ENCODE results near the gene PYCARD.
"Not testable (repeated sequence)": the region's sequence is repeated elsewhere in the genome, so short reads cannot be mapped to it uniquely, and the experiment has no call there.

The PYCARD gene

GRCh38 chr16:31246296-31246695, 43.7 kb upstream of the PYCARD start:
- H3K27me3 ChIP-seq (ENCODE audit: insufficient read depth, poor library complexity, severe bottlenecking): no peaks in the 10 kb centered on the region
- no peak for DNase-seq (ENCODE audit: low read depth in 1 of 2, low spot score in 1 of 2)
- no peak overlapping the region for H3K27ac ChIP-seq (replicated peaks)
- TF ChIP-seq REST (IDR thresholded peaks at IDR 0.05; ENCODE audit: insufficient replicate concordance, low read depth) (no peak), CTCF (IDR thresholded peaks at IDR 0.05; ENCODE audit: insufficient read depth, low read length) (no peak), SPI1 (IDR thresholded peaks at IDR 0.05; ENCODE audit: borderline replicate concordance, low read depth) (no peak), POLR2AphosphoS5 (IDR thresholded peaks at IDR 0.05; ENCODE audit: low read depth) (no peak), GABPA (IDR thresholded peaks at IDR 0.05; ENCODE audit: low read depth) (no peak)
- H3K4me3 ChIP-seq (replicated peaks; ENCODE audit: insufficient read depth, low read length): no peak overlapping the region

DNA sequence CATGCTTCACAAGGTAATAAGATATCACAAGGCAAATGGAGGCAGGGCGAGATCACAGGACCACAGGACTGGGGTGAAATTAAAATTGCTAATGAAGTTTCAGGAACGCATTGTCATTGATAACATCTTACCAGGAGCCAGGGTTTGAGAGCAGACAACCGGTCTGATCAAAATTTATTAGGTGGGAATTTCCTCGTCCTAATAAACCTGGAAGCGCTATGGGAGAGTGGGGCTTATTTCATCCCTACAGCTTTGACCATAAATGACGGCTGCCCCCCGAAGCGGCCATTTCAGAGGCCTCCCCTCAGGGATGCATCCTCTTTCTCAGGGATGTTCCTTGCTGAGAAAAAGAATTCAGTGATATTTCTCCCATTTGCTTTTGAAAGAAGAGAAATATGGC, 43.0 kb upstream of the PYCARD start:
- H3K4me3 ChIP-seq (replicated peaks; ENCODE audit: insufficient read depth, low read length); H3K27ac ChIP-seq (replicated peaks); DNase-seq (ENCODE audit: low read depth in 1 of 2, low spot score in 1 of 2); H3K27me3 ChIP-seq (ENCODE audit: insufficient read depth, poor library complexity, severe bottlenecking): not testable (repeated sequence)

DNA sequence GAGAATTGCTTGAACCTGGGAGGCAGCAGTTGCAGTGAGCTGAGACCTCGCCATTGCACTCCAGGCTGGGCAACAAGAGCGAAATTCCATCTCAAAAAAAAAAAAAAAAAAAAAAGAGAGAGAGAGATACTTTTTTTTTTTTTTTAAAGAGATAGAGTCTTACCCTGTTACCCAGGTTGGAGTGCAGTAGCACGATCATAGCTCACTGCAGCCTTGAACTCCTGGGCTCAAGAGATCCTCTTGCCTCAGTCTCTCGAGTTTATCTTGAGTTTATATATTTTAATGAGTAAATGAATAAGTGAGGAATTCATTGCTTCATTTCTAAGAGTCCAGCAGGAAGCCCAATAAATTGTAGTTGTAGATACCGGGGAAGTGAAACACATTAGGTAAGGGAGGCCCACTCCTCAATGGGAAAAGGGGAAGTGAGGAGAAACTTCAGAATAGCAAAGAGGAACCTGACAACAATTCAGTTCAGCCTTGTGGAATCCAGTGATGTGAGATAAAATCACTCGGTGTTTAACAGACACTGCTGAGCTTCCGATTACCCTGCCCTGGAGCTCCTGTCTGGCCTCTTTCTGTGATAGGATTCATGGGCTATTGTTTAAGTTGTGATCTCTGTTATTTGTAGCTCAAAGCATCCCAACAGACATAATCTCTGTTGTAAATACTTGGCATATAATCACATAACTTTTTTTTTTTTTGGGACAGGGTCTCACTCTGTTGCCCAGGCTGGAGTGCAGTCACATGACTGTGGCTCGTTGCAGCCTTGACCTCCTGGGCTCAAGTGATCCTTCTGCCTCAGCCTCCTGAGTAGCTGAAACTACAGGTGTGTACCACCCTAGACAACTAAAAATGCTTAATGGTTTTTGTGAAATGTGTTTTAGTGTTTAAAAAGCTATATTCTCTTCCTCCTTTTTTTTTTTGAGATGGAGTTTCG, 41.4 kb upstream of the PYCARD start:
- no peaks in the 10 kb centered on the region for H3K27me3 ChIP-seq (ENCODE audit: insufficient read depth, poor library complexity, severe bottlenecking)
- DNase-seq (ENCODE audit: low read depth in 1 of 2, low spot score in 1 of 2): peak; percentile 67 to 86
- no peak overlapping the region for H3K4me3 ChIP-seq (replicated peaks; ENCODE audit: insufficient read depth, low read length)
- TF ChIP-seq SPI1 (IDR thresholded peaks at IDR 0.05; ENCODE audit: borderline replicate concordance, low read depth): peak; percentile 100
- no peak for TF ChIP-seq POLR2AphosphoS5 (IDR thresholded peaks at IDR 0.05; ENCODE audit: low read depth)
- peak overlapping the region; percentile 31 for H3K27ac ChIP-seq (replicated peaks)

GRCh38 chr16:31242206-31242605, 39.6 kb upstream of the PYCARD start:
- H3K4me3 ChIP-seq (replicated peaks; ENCODE audit: insufficient read depth, low read length): no peak overlapping the region
- no peaks in the 10 kb centered on the region for H3K27me3 ChIP-seq (ENCODE audit: insufficient read depth, poor library complexity, severe bottlenecking)
- no peak overlapping the region for H3K27ac ChIP-seq (replicated peaks)
- TF ChIP-seq GABPA (IDR thresholded peaks at IDR 0.05; ENCODE audit: low read depth) (no peak), CTCF (IDR thresholded peaks at IDR 0.05; ENCODE audit: insufficient read depth, low read length) (no peak), SPI1 (IDR thresholded peaks at IDR 0.05; ENCODE audit: borderline replicate concordance, low read depth) (no peak), POLR2AphosphoS5 (IDR thresholded peaks at IDR 0.05; ENCODE audit: low read depth) (no peak), REST (IDR thresholded peaks at IDR 0.05; ENCODE audit: insufficient replicate concordance, low read depth) (no peak)
- peak in 1 of 2 experiments; percentile 7 for DNase-seq (ENCODE audit: low read depth in 1 of 2, low spot score in 1 of 2)
